NCI-H146 treated with DMSO at 0.1 percent for 48 hours (cell line): ENCODE results near the gene RAP1GAP2.
A peak's percentile ranks its signal among the peaks of the same experiment; 100 is the strongest.
"Not testable (repeated sequence)": the region's sequence is repeated elsewhere in the genome, so short reads cannot be mapped to it uniquely, and the experiment has no call there.

ENCODE experiments used
- DNase-seq: peaks from one replicate; lab custom pipeline; 2025; ENCODE audit not compliant: unreplicated experiment; lab: John Stamatoyannopoulos, UW

The RAP1GAP2 gene

GRCh38 chr17:2964028-2964356 is 167.8 kb downstream of the RAP1GAP2 start:
- DNase-seq = no peak

GRCh38 chr17:2964370-2964769 is 168.1 kb downstream of the RAP1GAP2 start:
- DNase-seq = no peak

- no peak for DNase-seq
Observed at GRCh38 chr17:2964831-2965230, 168.6 kb downstream of the RAP1GAP2 start.

DNA sequence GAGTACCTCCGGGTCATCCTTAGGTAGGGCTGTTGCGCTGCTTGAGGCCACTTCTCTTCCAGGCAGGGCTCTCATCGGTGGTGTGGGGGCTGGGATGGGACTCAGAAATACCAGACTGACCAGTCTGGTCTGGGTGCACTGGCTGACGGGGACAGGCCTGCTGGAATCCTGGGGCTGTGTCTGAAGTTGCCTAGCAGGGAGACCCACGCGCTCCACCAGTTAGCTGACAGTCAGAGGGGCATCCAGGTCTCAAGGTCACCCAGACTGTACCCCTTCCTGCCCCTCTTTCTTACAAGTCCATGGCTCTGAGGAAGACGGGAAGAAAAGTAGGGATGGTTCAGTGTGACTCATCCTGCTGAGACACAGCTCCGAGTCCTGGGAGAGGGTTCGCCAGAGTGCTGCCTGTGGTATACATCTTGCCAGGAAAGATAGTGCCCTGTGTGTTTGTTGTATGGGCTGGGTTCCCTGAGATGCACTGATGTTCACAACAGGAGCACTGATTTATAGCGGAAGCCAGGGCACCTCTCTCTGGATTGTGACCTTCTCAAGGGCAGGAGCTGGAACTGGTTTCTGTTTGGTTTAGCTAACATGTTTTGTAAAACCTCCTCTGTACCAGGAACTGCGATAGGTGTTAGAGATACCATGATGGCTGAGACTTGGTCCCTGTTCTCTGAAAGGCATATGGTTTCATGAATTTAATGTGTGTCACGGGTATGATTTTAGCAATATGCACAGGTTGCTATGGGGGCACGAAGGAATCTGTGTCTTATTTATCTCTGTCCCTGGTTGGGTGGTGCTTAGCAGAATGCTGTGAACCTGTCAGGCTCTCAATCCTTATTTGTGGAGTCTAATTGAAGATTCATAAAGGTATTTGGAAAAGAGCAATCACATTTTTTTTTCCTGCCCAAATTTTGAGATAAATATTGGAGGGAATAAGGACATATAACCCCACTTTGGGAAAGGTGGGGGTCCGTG is 169.7 kb downstream of the RAP1GAP2 start:
- DNase-seq = no peak

GRCh38 chr17:2967515-2967914 is 171.3 kb downstream of the RAP1GAP2 start:
- no peak for DNase-seq

GRCh38 chr17:2971851-2972250 is 175.6 kb downstream of the RAP1GAP2 start:
- no peak for DNase-seq

DNA sequence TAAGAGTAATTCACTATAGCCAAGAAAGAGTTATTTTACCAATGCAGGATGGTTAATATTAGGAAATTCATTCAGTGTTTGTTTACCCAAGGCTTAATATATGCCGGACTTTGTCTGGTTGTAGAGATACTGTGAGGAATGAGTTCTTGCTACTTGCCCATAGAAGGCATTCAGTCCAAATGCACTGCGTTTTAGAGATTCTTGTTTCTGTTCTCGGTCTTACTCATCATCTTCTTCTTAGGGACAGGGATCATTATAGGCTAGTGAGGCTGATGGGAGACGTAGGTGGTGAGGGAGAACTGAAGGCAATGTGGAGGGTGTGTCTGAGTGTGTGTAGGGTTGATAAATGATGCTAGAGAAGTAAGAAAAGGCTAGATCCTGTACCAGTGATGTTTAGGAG is 176.5 kb downstream of the RAP1GAP2 start:
- DNase-seq = no peak

DNA sequence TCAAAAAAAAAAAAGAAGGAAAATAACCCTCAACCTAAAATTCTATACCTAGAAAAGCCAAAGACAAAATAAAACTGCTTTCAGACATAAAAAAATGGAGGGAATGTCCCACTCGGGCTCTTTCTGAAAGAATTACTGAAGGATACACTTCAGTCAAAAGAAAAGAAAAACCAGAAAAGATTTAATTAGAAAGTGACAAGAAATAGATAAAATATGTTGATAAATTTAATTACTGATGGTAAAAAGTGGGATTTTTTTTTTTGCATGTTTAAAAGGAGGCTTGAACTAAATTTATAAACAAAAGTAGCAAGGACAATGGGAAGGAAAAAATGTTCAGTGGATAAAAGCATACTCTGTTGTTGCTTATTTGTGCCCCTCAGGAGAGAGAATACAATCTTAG is 178.1 kb downstream of the RAP1GAP2 start:
- DNase-seq = no peak

GRCh38 chr17:2975469-2975958 is 179.3 kb downstream of the RAP1GAP2 start:
- DNase-seq = peak; percentile 59

DNA sequence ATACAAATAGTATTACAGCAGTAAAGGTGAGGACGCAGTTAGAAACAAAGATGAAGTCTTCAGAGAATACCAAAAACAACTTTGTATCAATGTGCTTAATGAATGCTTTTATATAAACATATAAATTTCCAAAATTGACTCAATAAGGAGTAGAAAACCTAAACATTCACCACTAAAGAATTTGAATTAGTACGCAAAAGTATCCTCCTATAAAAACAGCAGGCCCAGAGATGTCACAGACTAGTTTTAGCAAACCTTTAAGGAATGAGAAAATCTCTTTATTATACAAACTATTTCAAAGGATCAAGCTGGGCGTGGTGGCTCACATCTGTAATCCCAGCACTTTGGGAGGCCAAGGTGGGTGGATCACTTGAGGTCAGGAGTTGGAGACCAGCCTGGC is 180.9 kb downstream of the RAP1GAP2 start:
- no peak for DNase-seq

- DNase-seq = no peak
Observed at GRCh38 chr17:2978116-2978515, 181.9 kb downstream of the RAP1GAP2 start.

DNA sequence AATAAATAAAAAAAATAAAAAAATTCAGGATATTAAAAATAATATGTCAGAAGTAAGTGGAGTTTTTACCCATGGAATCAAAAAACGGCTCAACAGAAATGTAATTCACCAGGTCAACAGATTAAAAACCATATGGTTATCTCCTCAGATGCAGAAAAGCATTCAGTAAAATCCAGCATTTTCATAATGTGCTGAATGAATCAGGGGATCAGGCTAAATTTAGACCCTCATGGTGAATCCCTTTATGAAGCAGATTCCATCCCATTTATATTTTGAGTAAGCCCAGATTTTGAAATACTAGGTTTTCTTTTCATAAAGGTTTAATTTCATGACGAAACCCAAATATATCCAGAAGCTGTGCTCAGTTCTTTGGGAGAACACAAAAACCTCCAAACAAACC is 182.8 kb downstream of the RAP1GAP2 start:
- no peak for DNase-seq

- no peak for DNase-seq
Observed at GRCh38 chr17:2980211-2980903, 184.1 kb downstream of the RAP1GAP2 start.

- no peak for DNase-seq
Observed at GRCh38 chr17:2980904-2981246, 184.6 kb downstream of the RAP1GAP2 start.

- DNase-seq = no peak
Observed at GRCh38 chr17:2981325-2981724, 185.1 kb downstream of the RAP1GAP2 start.

GRCh38 chr17:2982854-2983253 is 186.6 kb downstream of the RAP1GAP2 start:
- DNase-seq = no peak

DNA sequence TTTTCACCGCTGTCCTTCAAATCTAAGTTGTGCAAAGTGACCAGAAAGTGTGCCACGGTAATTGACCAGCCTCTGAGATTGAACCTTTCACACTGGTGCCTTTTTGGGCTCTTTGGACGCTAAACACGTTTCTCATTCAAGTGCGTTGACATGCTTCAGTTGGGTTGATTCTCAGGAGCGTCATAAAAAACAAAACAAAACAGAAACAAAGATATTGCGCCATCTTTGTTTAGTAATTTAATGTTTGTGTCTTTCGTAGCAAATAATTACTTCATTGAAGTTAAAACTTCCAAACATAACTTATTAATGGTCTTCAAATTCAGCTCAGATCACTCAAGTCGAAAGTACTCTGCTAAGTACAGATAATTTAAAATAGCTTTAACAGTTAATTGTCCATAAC is 187.0 kb downstream of the RAP1GAP2 start:
- DNase-seq = no peak

- DNase-seq = no peak
Observed at GRCh38 chr17:2985318-2985717, 189.1 kb downstream of the RAP1GAP2 start.

GRCh38 chr17:2986925-2987324 is 190.7 kb downstream of the RAP1GAP2 start:
- no peak for DNase-seq

GRCh38 chr17:2989396-2989795 is 193.2 kb downstream of the RAP1GAP2 start:
- DNase-seq = not testable (repeated sequence)

GRCh38 chr17:2989855-2990254 is 193.6 kb downstream of the RAP1GAP2 start:
- DNase-seq = no peak

DNA sequence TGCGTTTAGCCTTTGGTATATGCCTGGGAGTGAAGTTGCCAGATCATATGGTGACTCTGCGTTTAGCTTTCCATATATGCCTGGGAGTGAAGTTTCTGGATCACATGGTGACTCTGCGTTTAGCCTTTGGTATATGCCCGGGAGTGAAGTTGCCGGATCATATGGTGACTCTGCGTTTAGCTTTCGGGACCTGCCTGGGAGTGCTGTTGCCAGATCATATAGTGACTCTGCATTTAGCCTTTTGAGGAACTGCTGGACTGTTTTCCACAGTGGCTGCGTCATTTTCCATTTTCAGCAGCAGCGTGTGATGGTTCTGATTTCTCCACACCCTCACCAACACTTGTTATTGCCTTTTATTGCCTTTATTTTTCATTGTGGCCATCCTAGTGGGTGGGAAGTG is 194.2 kb downstream of the RAP1GAP2 start:
- no peak for DNase-seq
